ENCODE data around the gene FLRT3.

Gene FLRT3

DNA sequence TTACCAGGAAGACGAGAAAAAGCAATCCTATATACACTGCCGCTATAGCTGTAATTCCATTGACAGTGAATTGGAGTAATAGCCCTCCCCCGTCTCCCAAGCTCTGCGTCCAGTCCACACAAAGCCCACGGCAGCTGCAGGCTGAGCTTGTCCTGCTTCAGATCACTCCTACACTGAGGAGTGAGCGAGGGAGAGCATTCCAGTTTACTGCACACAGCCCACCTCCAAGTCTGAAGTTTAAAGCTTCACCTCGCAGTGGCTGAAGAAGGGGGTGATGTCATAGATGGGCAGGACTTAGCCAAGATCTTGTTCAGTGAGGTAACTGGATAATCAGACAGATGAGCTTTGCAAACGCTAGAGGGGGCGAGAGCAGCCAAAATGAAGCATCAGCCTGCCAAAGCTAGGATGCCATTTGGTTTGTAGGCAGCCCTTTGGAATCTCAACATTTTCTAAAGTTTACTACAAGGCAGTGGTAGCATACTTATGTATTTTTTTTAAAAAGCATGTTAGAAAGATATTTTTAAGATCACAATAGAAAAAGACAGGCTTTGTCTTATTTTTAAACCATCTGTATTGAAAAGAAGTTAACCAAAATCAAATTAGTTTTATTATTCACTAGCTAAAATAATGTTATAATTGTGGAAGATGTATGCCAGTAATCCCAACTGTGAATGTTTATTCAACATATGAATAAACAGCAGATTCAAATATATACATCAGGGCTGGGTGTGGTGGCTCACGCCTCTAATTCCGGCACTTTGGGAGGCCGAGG lies at the start of gene FLRT3:
TSS of gene FLRT3 (minus strand) at position 213 of the 772 bp plus-strand sequence. CDS start 10,106 bp downstream, outside the sequence.
- peak; percentile 95 for DNase-seq (ENCODE audit: low read depth)

DNA sequence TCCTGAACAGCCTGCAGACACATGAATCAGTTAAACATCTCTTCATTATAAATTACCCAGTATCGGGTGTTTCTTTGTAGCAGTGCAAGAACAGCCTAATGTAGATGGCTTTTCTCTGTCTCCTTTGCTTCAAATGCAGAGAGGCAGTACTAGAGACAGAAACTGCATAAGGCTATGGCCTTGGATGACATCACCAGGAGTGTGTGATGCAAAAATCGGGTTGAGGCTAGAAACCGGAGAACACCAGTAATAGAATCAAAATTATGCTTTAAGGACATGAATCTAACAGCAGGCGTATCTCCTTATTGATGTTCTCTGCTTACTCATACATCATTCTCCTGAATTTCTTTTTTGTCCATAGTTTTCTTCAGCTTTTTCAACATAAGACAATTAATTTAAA lies 49.3 kb upstream of the FLRT3 start:
- DNase-seq (ENCODE audit: low read depth): no peak

DNA sequence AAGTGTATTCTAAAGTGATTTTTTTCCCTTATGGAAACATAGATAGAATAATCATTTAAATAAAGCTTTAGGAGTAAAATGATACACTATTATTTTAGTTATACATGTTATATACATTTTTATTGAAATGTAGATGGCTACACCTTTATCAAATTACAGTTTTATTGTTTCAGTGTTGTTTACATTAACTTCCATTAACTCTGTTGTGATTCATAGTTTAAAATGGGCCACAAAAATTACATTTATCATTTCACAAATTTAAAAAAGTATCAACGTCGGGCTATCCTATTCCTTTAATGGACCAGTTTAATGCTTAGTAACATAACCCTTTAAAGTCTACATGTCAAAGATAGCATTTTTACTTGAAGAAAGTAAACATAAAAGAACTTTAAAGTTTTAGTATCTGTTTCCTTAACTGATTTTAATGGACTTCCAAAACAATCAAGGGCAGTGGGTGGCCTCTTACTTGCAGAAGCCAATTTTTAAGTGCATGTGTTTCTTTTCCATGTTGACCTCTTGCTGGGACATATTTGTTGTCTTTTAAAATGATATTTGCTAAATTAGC lies 47.8 kb upstream of the FLRT3 start:
- no peak for DNase-seq (ENCODE audit: low read depth)

DNA sequence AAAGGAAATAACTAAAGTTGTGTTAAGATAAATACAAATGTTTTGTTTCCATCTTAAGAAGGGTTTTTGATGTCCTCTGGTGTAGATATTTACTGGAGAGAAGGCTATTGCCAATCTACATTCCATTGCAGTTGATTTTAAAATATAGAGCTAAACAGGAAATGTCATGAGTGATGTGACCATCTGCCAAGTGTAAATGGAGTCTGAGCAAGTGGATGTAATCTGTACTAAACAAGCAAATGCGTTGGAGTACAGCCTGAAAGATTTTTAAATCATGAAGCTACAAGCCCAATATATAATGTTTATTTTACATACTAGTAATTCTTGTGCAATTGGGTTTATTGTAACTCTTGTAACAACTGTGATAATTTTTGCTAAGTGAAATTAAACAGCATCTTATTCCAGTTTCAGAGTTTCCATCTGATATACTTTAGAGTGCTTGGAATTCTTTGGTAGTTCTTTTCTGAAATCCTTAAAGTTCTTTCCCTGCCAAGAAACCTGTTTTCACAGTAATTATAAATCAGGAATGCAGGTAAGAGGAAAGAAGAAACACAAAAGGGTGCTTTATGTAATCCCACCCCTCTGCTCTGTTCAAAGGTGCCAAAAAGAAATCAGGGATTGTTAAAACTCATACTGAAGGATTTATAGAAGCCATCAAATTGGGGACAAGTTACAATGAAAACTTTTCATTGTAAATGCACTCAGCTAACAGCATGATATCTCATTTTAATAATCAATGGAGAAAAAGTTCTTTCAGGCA lies 47.2 kb upstream of the FLRT3 start:
- DNase-seq (ENCODE audit: low read depth): no peak

DNA sequence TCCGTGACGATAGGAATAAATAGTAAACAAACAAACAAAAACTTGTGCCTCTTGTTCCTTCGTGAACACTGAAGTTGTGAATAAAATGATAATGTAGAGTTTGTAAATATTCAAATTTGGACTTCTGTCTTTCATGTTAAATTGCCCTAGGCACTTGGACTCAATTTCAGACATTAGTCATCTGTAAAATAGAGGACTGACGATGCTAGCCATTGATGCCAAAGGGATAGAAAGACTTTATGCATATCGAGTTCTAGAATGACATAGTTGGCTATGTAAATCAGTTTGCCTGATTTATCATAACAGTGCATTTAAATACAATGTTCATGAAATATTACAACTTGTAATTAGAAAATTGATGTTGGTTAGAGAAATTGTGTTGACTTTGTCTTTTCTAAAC lies 45.9 kb upstream of the FLRT3 start:
- no peak for DNase-seq (ENCODE audit: low read depth)

DNA sequence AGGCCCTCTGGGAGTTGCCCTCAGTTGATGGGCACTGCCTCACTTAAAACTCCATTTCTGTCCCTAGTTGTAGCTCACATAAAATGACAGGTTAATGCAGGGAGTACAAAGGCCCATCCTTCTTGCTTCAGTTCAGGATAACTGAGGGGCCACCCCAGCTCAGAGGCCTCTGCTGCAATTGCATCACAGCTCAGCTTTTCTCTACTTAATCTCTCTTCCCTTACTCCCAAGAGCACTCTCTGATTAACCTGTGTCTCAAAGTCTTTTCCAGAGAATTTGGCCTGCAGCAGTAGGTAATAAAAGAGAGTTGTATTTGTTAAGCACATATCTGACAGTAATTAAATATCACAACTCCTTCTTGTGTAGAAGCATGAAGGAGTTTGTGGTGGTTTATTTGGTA lies 40.9 kb upstream of the FLRT3 start:
- no peak for DNase-seq (ENCODE audit: low read depth)

DNA sequence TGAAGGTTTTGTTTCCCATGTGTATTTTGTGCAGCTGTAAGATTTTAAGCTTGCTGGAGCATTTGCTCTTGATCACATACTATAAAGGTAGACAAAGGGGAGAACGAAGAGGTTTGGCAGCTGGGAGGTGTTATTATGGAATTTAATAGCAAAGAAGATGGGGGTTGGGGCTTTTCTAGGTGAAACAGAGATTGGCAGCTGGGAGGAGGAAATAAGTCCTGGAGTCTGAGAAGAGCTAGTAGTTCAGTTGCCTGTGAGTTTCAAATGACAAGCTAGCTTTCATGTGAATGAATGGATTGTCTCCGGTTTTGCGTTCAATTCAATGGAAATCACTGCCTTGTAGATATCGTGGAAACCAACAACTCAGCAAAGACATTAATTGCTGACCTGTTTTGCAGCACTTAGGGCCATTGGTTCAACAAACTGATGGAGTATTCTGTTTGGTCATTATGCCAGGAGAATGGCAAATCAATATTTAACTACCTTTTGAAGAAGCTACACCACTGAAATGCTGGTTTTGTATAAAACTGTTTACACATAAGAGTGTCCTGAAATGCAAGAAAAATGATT lies 38.1 kb upstream of the FLRT3 start:
- no peak for DNase-seq (ENCODE audit: low read depth)

DNA sequence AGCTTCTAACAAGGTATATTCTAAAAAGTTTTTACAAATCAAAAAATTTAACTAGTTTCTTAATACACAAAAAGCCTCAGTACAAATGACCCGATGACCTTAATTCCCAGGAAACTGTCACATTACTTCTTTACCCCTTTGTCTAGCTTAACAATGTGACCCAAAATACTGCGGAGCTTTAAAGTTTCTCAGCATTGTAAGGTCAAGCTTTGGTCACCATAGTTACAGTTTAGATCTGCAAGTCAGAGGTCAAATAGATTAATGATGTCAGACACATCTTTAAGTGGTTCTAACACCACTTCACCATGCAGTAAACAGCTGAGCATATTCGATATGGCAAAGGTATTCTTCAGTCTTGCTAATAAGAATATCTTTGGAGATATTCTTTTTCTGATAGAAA lies 36.8 kb upstream of the FLRT3 start:
- DNase-seq (ENCODE audit: low read depth): no peak

DNA sequence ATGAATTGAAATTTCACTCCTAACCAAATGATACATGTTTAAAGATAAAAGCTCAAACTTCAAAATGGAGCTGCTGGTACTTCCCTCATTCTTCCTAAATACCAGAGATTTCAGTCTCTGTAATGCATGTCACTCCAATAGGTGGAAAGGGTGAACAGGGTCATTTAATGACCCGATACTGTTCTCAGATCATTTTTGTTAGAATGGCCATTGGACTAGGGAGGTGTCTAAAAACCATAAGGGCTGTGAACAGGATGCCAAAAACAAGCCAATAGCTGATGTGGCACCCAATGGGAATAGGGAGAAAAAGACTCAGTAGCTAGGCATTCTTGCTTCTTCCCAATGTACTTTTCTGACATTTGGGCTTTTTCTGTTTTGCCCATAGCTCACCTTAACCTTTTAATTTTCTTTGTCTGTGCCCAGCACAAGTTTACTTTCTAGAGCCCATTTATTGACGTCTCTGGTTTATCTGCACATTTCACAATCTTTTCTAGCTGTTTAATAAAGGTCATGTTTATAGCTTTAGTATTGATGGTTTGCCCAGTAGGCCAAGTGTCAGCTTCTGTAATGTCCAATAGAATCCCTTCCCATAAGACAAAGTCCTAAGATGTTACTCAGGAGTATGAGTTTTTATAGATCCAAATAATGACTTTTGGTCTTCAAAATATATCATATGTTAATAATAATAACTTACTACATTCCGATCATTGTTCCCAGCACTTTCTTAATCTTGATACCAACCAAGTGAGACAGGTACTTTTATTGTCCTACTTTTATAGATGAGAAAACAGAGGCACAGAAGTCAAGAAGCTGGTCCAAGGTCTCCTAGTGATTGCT lies 24.3 kb upstream of the FLRT3 start:
- DNase-seq (ENCODE audit: low read depth): no peak

DNA sequence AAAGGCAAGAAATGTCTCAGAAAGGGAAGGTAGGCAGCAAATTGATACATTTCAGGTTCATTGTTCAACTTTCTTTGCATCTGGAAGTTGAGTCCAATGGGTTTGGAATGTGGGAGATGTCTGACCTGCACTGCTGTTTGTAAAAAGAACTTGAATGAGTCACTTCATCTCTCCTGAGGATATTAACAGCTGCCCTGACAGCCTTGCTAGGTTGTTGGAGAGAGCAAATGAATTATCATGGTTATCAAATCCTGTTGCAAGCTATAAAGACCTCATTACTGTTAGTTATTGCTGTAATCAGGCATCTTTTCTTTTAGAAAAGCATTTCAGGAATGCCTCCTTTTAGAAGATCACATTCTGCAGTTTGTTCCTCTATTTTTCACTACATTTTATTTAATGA lies 23.0 kb upstream of the FLRT3 start:
- no peak for DNase-seq (ENCODE audit: low read depth)

DNA sequence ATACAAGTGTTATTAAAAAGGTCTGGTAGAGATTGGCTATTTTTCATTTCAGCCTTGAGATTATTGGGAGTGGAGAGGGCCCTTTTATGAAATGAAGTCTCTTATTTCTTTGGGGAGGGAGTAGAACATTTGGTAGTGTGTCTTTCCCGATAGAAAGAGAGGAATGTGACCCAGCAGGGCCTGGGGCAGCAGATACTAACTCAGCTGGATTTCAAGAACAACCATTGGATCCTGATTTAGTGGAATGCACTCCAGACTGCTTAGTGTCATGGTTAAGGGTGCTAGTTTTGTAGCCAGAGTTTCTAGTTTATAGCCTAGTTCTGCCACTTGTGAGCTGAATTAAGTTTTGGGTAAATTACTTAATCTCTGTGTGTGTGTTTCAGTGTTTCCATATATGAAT lies 18.4 kb upstream of the FLRT3 start:
- DNase-seq (ENCODE audit: low read depth): no peak

DNA sequence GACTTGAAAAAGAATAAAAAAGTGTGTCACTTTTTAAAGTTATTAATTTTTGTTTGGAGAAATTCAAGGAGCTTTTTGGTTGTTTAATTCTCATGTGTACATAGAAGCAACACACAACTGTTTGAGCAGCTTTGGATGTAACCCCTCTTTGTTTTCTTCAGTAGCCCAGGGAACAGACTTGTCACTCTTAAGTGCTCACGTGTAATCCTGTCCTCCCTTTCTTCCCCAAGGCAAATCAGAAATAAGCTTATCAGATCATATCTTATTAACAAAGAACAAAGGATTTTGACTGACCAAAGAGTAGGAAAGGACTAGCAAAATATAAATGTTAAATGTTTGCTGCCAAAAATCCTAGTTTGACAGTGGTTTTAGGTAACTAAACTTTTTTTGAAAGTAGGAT lies 7.3 kb upstream of the FLRT3 start:
- DNase-seq (ENCODE audit: low read depth): no peak

DNA sequence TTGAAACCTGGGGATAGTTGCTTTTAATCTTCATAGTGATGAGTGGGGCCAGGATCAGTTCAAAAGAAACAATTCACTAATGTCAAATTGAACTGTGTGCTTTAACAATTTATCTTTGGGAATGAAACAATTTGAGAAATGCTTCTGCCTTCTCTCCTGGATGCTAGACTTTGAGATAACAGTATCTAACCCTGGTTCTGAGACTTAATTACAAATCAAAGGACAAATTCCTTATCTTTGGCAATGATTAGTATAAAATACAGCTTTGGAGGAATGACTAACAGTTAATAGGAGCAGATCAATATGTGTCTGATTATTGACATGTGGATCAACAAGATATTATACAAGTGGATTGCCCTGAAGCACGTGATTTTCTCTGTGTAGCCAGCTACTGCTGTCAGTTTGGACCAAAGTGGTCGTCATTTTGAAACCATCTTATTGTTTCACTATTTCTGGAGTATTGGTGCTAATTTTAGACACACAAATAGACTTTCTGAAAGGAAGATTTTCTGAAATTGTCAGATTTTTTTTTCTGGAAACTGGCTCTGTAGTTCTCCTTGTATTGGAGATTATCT lies 6.2 kb upstream of the FLRT3 start:
- DNase-seq (ENCODE audit: low read depth): no peak

DNA sequence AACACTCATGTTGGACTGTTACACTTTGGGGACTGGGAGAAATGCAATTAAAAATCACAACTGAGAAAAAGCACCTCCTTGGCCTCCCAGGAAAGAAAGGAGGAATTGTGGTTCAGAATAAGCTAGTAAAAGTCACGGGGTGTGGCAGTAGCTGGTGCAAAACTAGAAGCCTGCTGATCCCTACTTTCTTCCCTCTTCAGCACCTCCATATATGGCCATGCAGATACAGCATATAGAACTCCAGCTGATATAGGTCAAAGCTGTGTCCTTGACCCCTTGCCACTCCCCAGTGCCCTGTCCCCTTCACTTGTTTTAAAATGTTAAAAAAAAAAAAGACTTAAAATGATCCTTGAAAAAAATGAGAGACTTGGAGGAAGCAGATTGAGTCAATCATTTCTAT lies 5.5 kb upstream of the FLRT3 start:
- DNase-seq (ENCODE audit: low read depth): no peak

DNA sequence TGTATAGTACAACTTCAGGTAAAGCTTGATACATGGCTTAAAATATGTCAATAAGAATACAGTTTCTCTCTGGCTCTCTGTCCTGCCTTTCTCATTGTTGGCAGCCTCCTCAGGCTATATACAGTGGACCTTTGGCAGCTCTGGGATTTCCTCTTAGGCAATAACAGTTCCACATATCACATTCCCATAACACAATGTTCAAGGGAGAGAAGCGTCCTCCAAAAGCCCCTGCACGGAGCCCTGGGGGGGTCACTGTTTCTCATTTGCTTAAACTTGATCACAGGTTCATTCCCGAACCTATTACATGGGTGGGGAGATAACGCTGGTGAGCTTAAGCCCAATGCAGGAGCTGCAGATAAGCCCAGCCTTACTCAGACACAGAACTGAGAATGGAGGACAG lies 4.4 kb upstream of the FLRT3 start:
- DNase-seq (ENCODE audit: low read depth): no peak

DNA sequence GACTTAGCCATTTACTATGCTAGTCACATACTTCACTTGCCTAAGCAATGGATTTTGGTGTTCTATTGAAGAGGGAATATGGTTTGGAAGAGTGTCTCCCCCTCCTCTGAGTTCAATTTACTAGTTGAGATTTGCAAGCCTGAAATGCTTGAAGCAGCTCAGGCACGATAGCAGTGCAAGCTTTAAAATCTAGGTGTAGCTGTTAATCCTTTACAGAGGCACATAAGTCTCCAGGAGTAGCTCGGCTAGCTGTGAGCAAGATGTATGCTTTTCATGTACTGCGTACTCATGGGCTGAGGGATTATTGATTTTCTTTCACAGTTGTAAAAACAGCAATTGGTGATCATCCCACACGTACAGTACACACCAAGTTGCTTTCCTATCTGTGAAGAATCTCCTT lies 726 bp downstream of the FLRT3 start:
- DNase-seq (ENCODE audit: low read depth): peak; percentile 24

DNA sequence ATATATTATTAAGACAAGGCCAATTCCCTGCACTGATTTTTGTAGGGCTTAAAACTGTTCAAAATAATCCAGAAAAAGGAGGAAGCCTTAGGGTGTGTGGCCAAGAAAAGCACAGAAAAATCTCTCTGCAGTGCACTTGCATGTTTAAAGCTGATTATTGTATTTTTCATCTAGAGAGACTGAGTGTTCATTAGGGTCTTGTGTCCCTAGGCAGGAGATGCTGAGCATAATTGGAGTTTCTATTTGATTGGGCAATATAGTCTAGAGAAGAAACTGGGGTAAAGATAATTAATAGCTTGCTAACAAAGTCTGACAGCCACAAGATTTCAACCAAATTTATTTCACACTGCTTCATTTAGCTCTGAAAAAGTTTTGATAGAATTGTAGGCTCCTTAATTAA lies 2.4 kb downstream of the FLRT3 start:
- no peak for DNase-seq (ENCODE audit: low read depth)

DNA sequence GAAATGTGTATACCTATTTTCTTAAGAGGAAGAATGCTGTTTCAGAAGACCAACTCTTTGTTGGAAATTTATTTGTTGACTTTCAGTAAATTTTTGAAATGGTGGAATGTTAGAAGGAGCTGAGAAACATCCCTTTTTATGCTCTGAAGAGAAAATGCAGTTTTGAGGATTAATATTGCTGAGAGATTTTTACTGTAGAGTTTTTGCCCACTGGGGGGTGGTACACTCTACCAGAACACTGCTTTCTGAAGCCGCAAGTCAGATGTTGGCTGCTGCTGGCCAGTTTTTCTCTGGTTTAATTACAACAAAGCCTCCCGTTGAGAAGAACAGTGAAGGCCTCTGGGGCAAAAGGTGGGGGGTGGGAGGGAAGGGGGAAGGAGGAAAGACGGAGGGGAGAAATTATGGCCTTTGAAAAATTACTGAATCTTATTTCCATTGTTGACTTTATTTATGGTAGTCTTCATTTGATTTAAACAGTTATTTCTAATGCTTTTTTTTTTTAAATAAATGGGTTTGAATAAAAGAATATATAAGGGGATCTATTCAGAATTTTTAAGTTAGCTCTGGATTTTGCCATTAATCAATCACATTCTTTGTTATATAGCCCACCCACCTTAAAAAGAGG lies 3.0 kb downstream of the FLRT3 start:
- DNase-seq (ENCODE audit: low read depth): peak; percentile 34

DNA sequence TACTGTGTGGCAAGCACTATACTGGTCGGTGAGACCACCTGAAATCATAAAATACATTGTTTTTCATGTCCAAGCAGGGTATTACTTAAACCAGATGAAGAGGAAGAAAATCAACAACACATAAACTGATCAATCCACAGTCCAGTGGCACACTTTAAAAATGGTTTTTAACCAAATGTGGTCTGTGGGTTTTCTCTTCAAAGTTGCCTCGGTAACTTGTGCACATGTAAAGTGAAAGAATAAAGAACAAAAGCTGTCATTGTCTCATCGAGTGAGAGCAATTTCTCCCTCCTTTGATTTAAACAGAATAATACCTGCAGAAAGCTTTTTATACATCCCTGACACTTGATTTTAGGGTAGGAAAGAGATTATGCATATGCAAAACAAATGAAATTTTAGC lies 3.7 kb downstream of the FLRT3 start:
- no peak for DNase-seq (ENCODE audit: low read depth)

DNA sequence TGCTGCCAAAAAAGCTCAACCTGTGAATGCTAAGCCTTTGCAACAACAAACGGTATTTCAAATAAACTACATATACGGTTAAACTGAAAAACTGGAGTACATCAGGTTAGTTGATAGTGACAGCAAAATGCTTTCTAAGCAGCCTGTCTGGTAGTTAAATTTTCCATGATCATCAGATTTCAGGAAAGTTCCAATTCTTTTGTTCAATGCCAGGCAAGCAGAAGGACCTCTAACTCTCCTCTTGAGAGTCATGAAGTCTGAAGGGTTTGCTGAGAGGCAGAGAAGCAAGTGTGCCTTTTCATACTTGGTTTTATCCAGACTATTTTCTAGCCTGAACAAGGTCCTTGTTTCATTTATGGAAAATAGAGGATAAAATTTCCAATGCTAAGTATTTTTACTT lies 4.5 kb downstream of the FLRT3 start:
- DNase-seq (ENCODE audit: low read depth): no peak

DNA sequence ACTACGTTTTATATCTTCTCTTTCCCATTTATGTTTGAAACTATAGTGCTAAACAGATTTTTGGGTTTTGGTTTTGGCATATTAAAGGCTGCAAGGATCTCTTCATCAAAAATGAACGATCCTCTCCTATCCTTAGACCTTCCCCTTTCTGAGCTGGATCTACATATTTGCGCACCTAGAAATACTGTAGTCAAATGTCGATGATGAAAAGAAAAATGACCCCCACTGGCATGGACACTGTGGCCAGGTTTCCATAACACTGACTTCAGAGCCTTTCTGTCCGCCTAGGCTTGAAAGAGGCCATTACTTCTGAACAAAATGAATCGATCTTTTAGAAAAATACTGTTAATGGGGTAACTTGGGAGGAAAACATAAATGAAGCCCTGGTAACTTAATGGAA lies 5.8 kb downstream of the FLRT3 start:
- DNase-seq (ENCODE audit: low read depth): no peak
